Measurements from ENCODE around the gene LSMEM2.
A peak's percentile ranks its signal among the peaks of the same experiment; 100 is the strongest.
"Not testable (repeated sequence)": the region's sequence is repeated elsewhere in the genome, so short reads cannot be mapped to it uniquely, and the experiment has no call there.

The LSMEM2 gene

GRCh38 chr3:50278880-50279224 is at the start of gene LSMEM2:
Gene LSMEM2 (plus strand): TSS chr3:50279087. CDS start chr3:50279114, 27 bp downstream.
- no peak for DNase-seq (ENCODE audit: low read depth)

- no peak for DNase-seq (ENCODE audit: low read depth)
Observed at GRCh38 chr3:50229490-50229889, 49.4 kb upstream of the LSMEM2 start.

- DNase-seq (ENCODE audit: low read depth): no peak
Observed at GRCh38 chr3:50230104-50230793, 48.6 kb upstream of the LSMEM2 start.

GRCh38 chr3:50230794-50231125 is 48.1 kb upstream of the LSMEM2 start:
- DNase-seq (ENCODE audit: low read depth): no peak

- no peak for DNase-seq (ENCODE audit: low read depth)
Observed at GRCh38 chr3:50231581-50231980, 47.3 kb upstream of the LSMEM2 start.

- no peak for DNase-seq (ENCODE audit: low read depth)
Observed at GRCh38 chr3:50232303-50232702, 46.6 kb upstream of the LSMEM2 start.

- no peak for DNase-seq (ENCODE audit: low read depth)
Observed at GRCh38 chr3:50233176-50233575, 45.7 kb upstream of the LSMEM2 start.

- peak; percentile 84 for DNase-seq (ENCODE audit: low read depth)
Observed at GRCh38 chr3:50235716-50236483, 43.0 kb upstream of the LSMEM2 start, which contains the start of gene GNAI2. Gene GNAI2 (plus strand): TSS chr3:50236204. CDS start chr3:50236336, 132 bp downstream.

- DNase-seq (ENCODE audit: low read depth): no peak
Observed at GRCh38 chr3:50236484-50237132, 42.3 kb upstream of the LSMEM2 start.

- DNase-seq (ENCODE audit: low read depth): no peak
Observed at GRCh38 chr3:50237133-50237651, 41.7 kb upstream of the LSMEM2 start.

GRCh38 chr3:50237754-50238548 is 40.9 kb upstream of the LSMEM2 start:
- no peak for DNase-seq (ENCODE audit: low read depth)

- no peak for DNase-seq (ENCODE audit: low read depth)
Observed at GRCh38 chr3:50238549-50239026, 40.3 kb upstream of the LSMEM2 start.

- DNase-seq (ENCODE audit: low read depth): no peak
Observed at GRCh38 chr3:50239649-50240048, 39.2 kb upstream of the LSMEM2 start.

GRCh38 chr3:50241163-50241562 is 37.7 kb upstream of the LSMEM2 start:
- DNase-seq (ENCODE audit: low read depth): no peak

- no peak for DNase-seq (ENCODE audit: low read depth)
Observed at GRCh38 chr3:50241713-50242380, 37.0 kb upstream of the LSMEM2 start.

GRCh38 chr3:50242381-50242770 is 36.5 kb upstream of the LSMEM2 start:
- no peak for DNase-seq (ENCODE audit: low read depth)

GRCh38 chr3:50242851-50243542 is 35.9 kb upstream of the LSMEM2 start:
- DNase-seq (ENCODE audit: low read depth): no peak

GRCh38 chr3:50243543-50243895 is 35.4 kb upstream of the LSMEM2 start:
- no peak for DNase-seq (ENCODE audit: low read depth)

- DNase-seq (ENCODE audit: low read depth): not testable (repeated sequence)
Observed at GRCh38 chr3:50244813-50245212, 34.1 kb upstream of the LSMEM2 start.

- DNase-seq (ENCODE audit: low read depth): no peak
Observed at GRCh38 chr3:50245251-50245745, 33.6 kb upstream of the LSMEM2 start.
